Hematopoietic multipotent progenitor cell treated with erythropoietin and hydrocortisone succinate and interleukin-3 and kit ligand, for 15 days (in vitro differentiated cells): Measurements from ENCODE around the gene DENND4B.
"Not testable (repeated sequence)": the region's sequence is repeated elsewhere in the genome, so short reads cannot be mapped to it uniquely, and the experiment has no call there.

ENCODE experiments used
- DNase-seq: peaks from one replicate; pipeline ENCODE4 v3.0.0-alpha.2; 2015; ENCODE audit warnings: low spot score

Gene DENND4B, protein sequence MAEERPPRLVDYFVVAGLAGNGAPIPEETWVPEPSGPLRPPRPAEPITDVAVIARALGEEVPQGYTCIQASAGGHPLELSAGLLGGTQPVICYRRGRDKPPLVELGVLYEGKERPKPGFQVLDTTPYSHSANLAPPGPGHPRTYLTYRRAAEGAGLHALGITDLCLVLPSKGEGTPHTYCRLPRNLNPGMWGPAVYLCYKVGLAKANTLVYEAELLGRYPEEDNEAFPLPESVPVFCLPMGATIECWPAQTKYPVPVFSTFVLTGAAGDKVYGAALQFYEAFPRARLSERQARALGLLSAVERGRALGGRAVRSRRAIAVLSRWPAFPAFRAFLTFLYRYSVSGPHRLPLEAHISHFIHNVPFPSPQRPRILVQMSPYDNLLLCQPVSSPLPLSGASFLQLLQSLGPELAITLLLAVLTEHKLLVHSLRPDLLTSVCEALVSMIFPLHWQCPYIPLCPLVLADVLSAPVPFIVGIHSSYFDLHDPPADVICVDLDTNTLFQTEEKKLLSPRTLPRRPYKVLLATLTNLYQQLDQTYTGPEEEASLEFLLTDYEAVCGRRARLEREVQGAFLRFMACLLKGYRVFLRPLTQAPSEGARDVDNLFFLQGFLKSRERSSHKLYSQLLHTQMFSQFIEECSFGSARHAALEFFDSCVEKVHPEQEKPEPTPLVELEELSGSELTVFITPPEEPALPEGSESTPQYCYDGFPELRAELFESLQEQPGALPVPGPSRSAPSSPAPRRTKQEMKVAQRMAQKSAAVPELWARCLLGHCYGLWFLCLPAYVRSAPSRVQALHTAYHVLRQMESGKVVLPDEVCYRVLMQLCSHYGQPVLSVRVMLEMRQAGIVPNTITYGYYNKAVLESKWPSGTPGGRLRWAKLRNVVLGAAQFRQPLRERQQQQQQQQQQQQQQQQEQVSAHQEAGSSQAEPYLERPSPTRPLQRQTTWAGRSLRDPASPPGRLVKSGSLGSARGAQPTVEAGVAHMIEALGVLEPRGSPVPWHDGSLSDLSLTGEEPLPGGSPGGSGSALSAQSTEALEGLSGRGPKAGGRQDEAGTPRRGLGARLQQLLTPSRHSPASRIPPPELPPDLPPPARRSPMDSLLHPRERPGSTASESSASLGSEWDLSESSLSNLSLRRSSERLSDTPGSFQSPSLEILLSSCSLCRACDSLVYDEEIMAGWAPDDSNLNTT (N-terminal part only)

GRCh38 chr1:153946622-153947241 is at the start of gene DENND4B:
DENND4B (minus strand) TSS chr1:153946718; CDS start chr1:153944374, 2,344 bp downstream.
- DNase-seq, result peak; percentile 82

GRCh38 chr1:153995640-153996039 is 49.1 kb upstream of the DENND4B start:
- no peak for DNase-seq

GRCh38 chr1:153995202-153995601 is 48.7 kb upstream of the DENND4B start:
- DNase-seq, result no peak

DNA sequence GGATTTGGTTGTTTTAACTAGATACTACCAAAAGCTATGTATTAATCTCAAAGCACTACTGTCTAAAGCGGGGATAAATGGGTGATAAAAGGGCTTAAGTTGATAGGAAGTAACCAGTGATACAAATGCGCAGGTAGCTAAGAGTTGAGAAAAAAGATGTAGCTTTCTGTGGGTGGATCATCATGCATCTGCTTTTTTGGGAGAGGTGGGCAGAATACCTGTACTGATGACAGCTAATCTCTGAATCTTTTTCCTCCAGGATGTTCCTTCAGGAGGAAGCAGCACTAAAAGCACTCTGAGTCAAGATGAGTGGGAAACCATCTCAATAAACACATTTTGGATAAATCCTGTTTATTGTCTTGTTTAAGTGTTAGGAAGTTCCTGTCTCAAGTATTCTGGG is 45.3 kb upstream of the DENND4B start:
- no peak for DNase-seq

DNA sequence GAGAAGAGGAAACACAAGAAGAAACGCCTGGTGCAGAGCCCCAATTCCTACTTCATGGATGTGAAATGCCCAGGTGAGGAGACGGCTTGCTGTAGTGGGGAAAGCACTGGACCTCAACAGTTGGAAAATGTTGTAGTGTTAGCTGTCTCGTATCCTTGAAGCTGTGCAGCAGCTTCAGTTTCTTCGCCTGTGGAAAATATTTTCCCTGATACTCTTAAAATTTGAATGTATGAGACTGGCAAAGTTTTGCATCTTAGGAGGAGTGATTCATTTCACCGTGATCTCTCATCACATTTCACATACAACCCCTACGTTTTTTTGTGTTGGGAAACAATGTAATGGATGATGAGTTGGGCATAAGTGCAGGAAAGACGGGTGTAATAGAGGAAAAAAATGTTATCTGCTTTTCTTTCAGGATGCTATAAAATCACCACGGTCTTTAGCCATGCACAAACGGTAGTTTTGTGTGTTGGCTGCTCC is 44.7 kb upstream of the DENND4B start:
- no peak for DNase-seq

GRCh38 chr1:153990468-153991150 is 44.1 kb upstream of the DENND4B start, which contains the start of gene RPS27:
RPS27 (plus strand) TSS chr1:153990762; CDS start chr1:153990797, 35 bp downstream.
- DNase-seq, result peak; percentile 98

- no peak for DNase-seq
These were observed 41.1 kb upstream of the DENND4B start for GRCh38 chr1:153987621-153988020.

DNA sequence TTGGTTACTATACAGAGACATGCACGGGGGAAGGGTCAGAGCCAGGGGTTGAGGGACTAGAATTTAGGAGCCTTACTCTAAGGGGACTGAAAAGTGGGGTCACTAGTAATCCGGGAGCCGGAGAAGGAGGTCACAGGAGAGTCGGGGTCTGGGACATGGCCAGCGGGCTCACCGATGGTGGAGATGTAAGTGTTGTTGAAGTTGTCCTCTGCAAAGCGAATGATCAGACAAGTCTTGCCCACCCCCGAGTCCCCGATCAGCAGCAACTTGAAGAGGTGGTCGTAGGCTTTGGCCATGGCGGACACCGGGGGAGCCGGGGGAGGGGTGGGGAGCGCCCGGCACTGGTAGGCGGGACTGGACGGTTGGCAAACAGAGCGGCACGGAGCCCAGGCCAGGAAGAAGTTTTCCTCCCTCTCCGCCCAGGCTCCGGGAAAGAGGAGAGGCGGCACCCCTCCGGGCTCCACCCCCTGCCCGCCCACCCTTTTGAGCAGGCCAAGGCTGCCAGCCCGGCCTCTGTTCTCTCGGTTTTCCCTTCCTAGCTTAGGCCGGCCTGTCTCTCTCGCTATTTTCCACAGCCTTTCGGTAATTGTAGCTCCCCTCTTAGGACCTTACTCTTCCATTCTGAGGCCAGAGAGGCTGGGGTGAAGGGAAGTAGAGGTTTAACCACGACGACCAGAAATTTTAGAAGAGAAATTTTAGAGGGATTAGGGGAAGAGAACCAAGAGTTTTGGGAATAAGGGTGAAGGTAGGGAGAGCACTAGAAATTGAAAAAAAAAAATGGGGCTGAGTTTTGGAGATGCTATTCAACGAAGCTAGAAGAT is 39.6 kb upstream of the DENND4B start, which contains the start of gene RAB13:
Gene RAB13 (minus strand): TSS at position 399 of the 821 bp plus-strand sequence. CDS start 103 bp downstream, at position 296.
- peak; percentile 54 for DNase-seq

- DNase-seq, result no peak
These were observed 38.9 kb upstream of the DENND4B start for GRCh38 chr1:153985341-153985912.

GRCh38 chr1:153984123-153984894 is 37.8 kb upstream of the DENND4B start:
- no peak for DNase-seq

GRCh38 chr1:153981735-153982134 is 35.2 kb upstream of the DENND4B start:
- not testable (repeated sequence) for DNase-seq

- not testable (repeated sequence) for DNase-seq
These were observed 32.6 kb upstream of the DENND4B start for GRCh38 chr1:153979091-153979490.

DNA sequence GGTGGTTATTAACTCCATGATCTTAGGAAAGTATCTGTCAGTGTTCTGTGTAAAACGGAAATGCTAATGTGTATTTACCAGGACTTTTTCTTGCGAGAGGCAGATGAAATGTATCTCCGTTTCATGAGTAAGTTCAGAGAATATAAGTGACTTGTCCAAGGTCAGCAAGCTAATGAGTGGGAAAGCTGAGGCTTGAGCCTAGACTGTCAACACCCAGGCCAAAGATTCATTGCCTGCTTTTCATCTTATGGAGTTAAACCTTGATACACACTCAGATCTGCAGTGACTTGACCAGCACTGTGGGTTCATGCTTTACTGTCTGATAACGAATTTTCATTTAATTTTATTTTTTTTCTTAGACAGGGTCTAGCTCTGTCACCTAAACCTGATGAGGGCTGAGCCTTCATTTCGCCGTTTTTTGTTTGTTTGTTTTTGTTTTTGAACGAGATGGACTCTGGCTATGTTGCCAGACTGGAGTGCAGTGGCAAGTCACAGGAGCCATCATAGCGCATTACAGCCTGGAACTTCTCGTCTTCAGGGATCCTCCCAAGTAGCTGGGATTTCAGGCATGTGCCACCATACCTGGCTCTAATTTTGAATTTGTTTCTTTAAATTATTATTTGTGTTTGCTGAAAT is 31.9 kb upstream of the DENND4B start:
- no peak for DNase-seq

- peak; percentile 84 for DNase-seq
These were observed 31.0 kb upstream of the DENND4B start, which contains the start of gene JTB for GRCh38 chr1:153977250-153978240. JTB (minus strand) TSS chr1:153977674; CDS start chr1:153977252, 422 bp downstream.

- DNase-seq, result no peak
These were observed 30.3 kb upstream of the DENND4B start for GRCh38 chr1:153976819-153977249.

GRCh38 chr1:153973525-153973924 is 27.0 kb upstream of the DENND4B start:
- DNase-seq, result no peak

- DNase-seq, result no peak
These were observed 26.6 kb upstream of the DENND4B start for GRCh38 chr1:153973071-153973470.
